BLaER1 treated with 17β-estradiol and CSF1 and Interleukin-3, amounts not matched to agents 10 nM and 100 nM (cell line): ENCODE measurements around the gene PLA2G4B.

Experiments
- H3K27ac ChIP-seq, 11 experiments: shearing (Covaris generic); formaldehyde crosslinking; 2 replicates each; pipeline ENCODE4 v1.8.1; 2022
- H3K27me3 ChIP-seq, 11 experiments: shearing (Covaris generic); formaldehyde crosslinking; 2 replicates each; pipeline ENCODE4 v1.8.1; 2022
- H3K36me3 ChIP-seq, 11 experiments: shearing (Covaris generic); formaldehyde crosslinking; 2 replicates each; pipeline ENCODE4 v1.8.1; 2022
- H3K4me1 ChIP-seq, 10 experiments: shearing (Covaris generic); formaldehyde crosslinking; 2 replicates each; pipeline ENCODE4 v1.8.1; 2022
- H3K4me2 ChIP-seq, 11 experiments: shearing (Covaris generic); formaldehyde crosslinking; 2 replicates each; pipeline ENCODE4 v1.8.1; 2022
- H3K4me3 ChIP-seq, 10 experiments: shearing (Covaris generic); formaldehyde crosslinking; 2 replicates each; pipeline ENCODE4 v1.8.1; 2022
- H3K9ac ChIP-seq, 11 experiments: shearing (Covaris generic); formaldehyde crosslinking; 2 replicates each; pipeline ENCODE4 v1.8.1; 2022
- H3K9me3 ChIP-seq, 11 experiments: shearing (Covaris generic); formaldehyde crosslinking; replicated peaks in 1 of 11; 2 replicates each; pipeline ENCODE4 v1.8.1; 2022
- H4K20me1 ChIP-seq, 11 experiments: shearing (Covaris generic); formaldehyde crosslinking; 2 replicates each; pipeline ENCODE4 v1.8.1; 2022
- Cebpa-rat ChIP-seq, 11 experiments: shearing (Covaris generic); IDR thresholded peaks; 2 replicates each; pipeline ENCODE4 v1.8.1; 2022

PLA2G4B gene

GRCh38 chr15:41876689-41877088 is 38.0 kb downstream of the PLA2G4B start:
- H3K4me3 ChIP-seq: no peak overlapping the region
- no peaks in the 10 kb centered on the region for H3K36me3 ChIP-seq
- peaks cover 0 to 25% (median 0%) of the 10 kb centered on the region in 11 experiments; a peak in 5 of 22 replicates for H4K20me1 ChIP-seq
- H3K27ac ChIP-seq: no peak overlapping the region
- no peak for TF ChIP-seq Cebpa-rat (IDR thresholded peaks at IDR 0.05)
- peak overlapping the region in 9 of 11 experiments; percentile 26 to 88 (median 64); a peak in 19 of 22 replicates for H3K4me2 ChIP-seq
- H3K27me3 ChIP-seq: peaks cover 0 to 14% (median 8%) of the 10 kb centered on the region in 11 experiments; a peak in 16 of 22 replicates
- no peaks in the 10 kb centered on the region for H3K9me3 ChIP-seq
- peak overlapping the region in 1 of 11 experiments; percentile 24; a peak in 2 of 22 replicates for H3K9ac ChIP-seq
- H3K4me1 ChIP-seq: peaks cover 0 to 52% (median 36%) of the 10 kb centered on the region in 10 experiments; a peak in 18 of 20 replicates

GRCh38 chr15:41877631-41878354 is 39.1 kb downstream of the PLA2G4B start:
- no peak for TF ChIP-seq Cebpa-rat (IDR thresholded peaks at IDR 0.05)
- Histone ChIP-seq H3K27ac (no peak overlapping the region), H3K27me3 (peaks cover 0 to 22% (median 12%) of the 10 kb centered on the region in 11 experiments; a peak in 16 of 22 replicates), H3K4me3 (no peak overlapping the region), H3K4me2 (peak overlapping the region in 8 of 11 experiments; percentile 52 to 88 (median 68); a peak in 16 of 22 replicates), H3K36me3 (no peaks in the 10 kb centered on the region), H4K20me1 (peaks cover 0 to 27% (median 0%) of the 10 kb centered on the region in 11 experiments; a peak in 6 of 22 replicates), H3K9me3 (no peaks in the 10 kb centered on the region), H3K4me1 (peaks cover 0 to 60% (median 43%) of the 10 kb centered on the region in 10 experiments; a peak in 18 of 20 replicates), H3K9ac (peak overlapping the region in 1 of 11 experiments; percentile 4; a peak in 2 of 22 replicates)

GRCh38 chr15:41878355-41878699 is 39.7 kb downstream of the PLA2G4B start:
- no peak overlapping the region for H3K4me3 ChIP-seq
- no peaks in the 10 kb centered on the region for H3K9me3 ChIP-seq
- peaks cover 0 to 32% (median 0%) of the 10 kb centered on the region in 11 experiments; a peak in 8 of 22 replicates for H4K20me1 ChIP-seq
- H3K4me1 ChIP-seq: peaks cover 4 to 66% (median 48%) of the 10 kb centered on the region in 10 experiments; a peak in 19 of 20 replicates
- no peak for TF ChIP-seq Cebpa-rat (IDR thresholded peaks at IDR 0.05)
- peak overlapping the region in 2 of 11 experiments; percentile 4 to 31; a peak in 2 of 22 replicates for H3K9ac ChIP-seq
- no peaks in the 10 kb centered on the region for H3K36me3 ChIP-seq
- H3K27ac ChIP-seq: no peak overlapping the region
- peaks cover 0 to 22% (median 12%) of the 10 kb centered on the region in 11 experiments; a peak in 16 of 22 replicates for H3K27me3 ChIP-seq
- H3K4me2 ChIP-seq: peak overlapping the region in 8 of 11 experiments; percentile 52 to 88 (median 68); a peak in 15 of 22 replicates

- no peaks in the 10 kb centered on the region for H3K9me3 ChIP-seq
- no peak overlapping the region for H3K4me2 ChIP-seq
- H3K4me1 ChIP-seq: peaks cover 8 to 70% (median 53%) of the 10 kb centered on the region in 10 experiments; a peak in 19 of 20 replicates
- peaks cover 0 to 22% (median 12%) of the 10 kb centered on the region in 11 experiments; a peak in 16 of 22 replicates for H3K27me3 ChIP-seq
- H3K36me3 ChIP-seq: no peaks in the 10 kb centered on the region
- peaks cover 0 to 30% (median 0%) of the 10 kb centered on the region in 11 experiments; a peak in 8 of 22 replicates for H4K20me1 ChIP-seq
- no peak overlapping the region for H3K9ac ChIP-seq
- H3K4me3 ChIP-seq: no peak overlapping the region
- TF ChIP-seq Cebpa-rat (IDR thresholded peaks at IDR 0.05): no peak
- H3K27ac ChIP-seq: no peak overlapping the region
These were observed 40.7 kb downstream of the PLA2G4B start for GRCh38 chr15:41879321-41879845.

- Histone ChIP-seq H3K4me1 (peaks cover 8 to 64% (median 49%) of the 10 kb centered on the region in 10 experiments; a peak in 19 of 20 replicates), H3K4me3 (no peak overlapping the region), H3K4me2 (peak overlapping the region in 1 of 11 experiments; percentile 19; a peak in 1 of 22 replicates), H3K36me3 (no peaks in the 10 kb centered on the region), H3K9me3 (no peaks in the 10 kb centered on the region), H4K20me1 (peaks cover 0 to 22% (median 0%) of the 10 kb centered on the region in 11 experiments; a peak in 8 of 22 replicates), H3K9ac (no peak overlapping the region), H3K27ac (no peak overlapping the region), H3K27me3 (peaks cover 0 to 22% (median 12%) of the 10 kb centered on the region in 11 experiments; a peak in 16 of 22 replicates)
- no peak for TF ChIP-seq Cebpa-rat (IDR thresholded peaks at IDR 0.05)
These were observed 41.7 kb downstream of the PLA2G4B start for GRCh38 chr15:41880156-41880877.

- no peak overlapping the region for H3K27ac ChIP-seq
- no peak overlapping the region for H3K4me3 ChIP-seq
- peaks cover 0 to 22% (median 0%) of the 10 kb centered on the region in 11 experiments; a peak in 7 of 22 replicates for H4K20me1 ChIP-seq
- H3K9me3 ChIP-seq: no peaks in the 10 kb centered on the region
- H3K4me1 ChIP-seq: peaks cover 8 to 61% (median 41%) of the 10 kb centered on the region in 10 experiments; a peak in 19 of 20 replicates
- H3K9ac ChIP-seq: no peak overlapping the region
- peaks cover 0 to 22% (median 11%) of the 10 kb centered on the region in 11 experiments; a peak in 16 of 22 replicates for H3K27me3 ChIP-seq
- no peak for TF ChIP-seq Cebpa-rat (IDR thresholded peaks at IDR 0.05)
- H3K4me2 ChIP-seq: 0 out of 22 replicates have a peak overlapping the region, but pooled peaks of 1 of the 11 experiments have one; percentile 23
- H3K36me3 ChIP-seq: no peaks in the 10 kb centered on the region
These were observed 42.4 kb downstream of the PLA2G4B start for GRCh38 chr15:41881086-41881485.

- Histone ChIP-seq H3K27ac (no peak overlapping the region), H3K27me3 (peaks cover 0 to 22% (median 11%) of the 10 kb centered on the region in 11 experiments; a peak in 16 of 22 replicates), H3K9me3 (no peaks in the 10 kb centered on the region), H3K4me1 (peaks cover 8 to 56% (median 37%) of the 10 kb centered on the region in 10 experiments; a peak in 19 of 20 replicates), H3K4me2 (peak overlapping the region in 1 of 11 experiments; percentile 23; a peak in 1 of 22 replicates), H3K4me3 (no peak overlapping the region), H3K36me3 (no peaks in the 10 kb centered on the region), H3K9ac (no peak overlapping the region), H4K20me1 (peaks cover 0 to 18% (median 0%) of the 10 kb centered on the region in 11 experiments; a peak in 7 of 22 replicates)
- no peak for TF ChIP-seq Cebpa-rat (IDR thresholded peaks at IDR 0.05)
These were observed 42.9 kb downstream of the PLA2G4B start for GRCh38 chr15:41881550-41881919.

- no peaks in the 10 kb centered on the region for H3K36me3 ChIP-seq
- peak overlapping the region in 8 of 11 experiments; percentile 26 to 72 (median 66); a peak in 13 of 22 replicates for H3K4me2 ChIP-seq
- H3K4me3 ChIP-seq: no peak overlapping the region
- H3K9ac ChIP-seq: no peak overlapping the region
- no peak for TF ChIP-seq Cebpa-rat (IDR thresholded peaks at IDR 0.05)
- peaks cover 0 to 22% (median 11%) of the 10 kb centered on the region in 11 experiments; a peak in 16 of 22 replicates for H3K27me3 ChIP-seq
- H3K9me3 ChIP-seq: no peaks in the 10 kb centered on the region
- H3K4me1 ChIP-seq: peaks cover 8 to 51% (median 31%) of the 10 kb centered on the region in 10 experiments; a peak in 19 of 20 replicates
- H4K20me1 ChIP-seq: peaks cover 0 to 18% (median 0%) of the 10 kb centered on the region in 11 experiments; a peak in 7 of 22 replicates
- H3K27ac ChIP-seq: no peak overlapping the region
These were observed 43.5 kb downstream of the PLA2G4B start for GRCh38 chr15:41881920-41882688.
